ENCODE measurements around the gene REV1.
"Not testable (repeated sequence)": the region's sequence is repeated elsewhere in the genome, so short reads cannot be mapped to it uniquely, and the experiment has no call there.

REV1 gene

DNA sequence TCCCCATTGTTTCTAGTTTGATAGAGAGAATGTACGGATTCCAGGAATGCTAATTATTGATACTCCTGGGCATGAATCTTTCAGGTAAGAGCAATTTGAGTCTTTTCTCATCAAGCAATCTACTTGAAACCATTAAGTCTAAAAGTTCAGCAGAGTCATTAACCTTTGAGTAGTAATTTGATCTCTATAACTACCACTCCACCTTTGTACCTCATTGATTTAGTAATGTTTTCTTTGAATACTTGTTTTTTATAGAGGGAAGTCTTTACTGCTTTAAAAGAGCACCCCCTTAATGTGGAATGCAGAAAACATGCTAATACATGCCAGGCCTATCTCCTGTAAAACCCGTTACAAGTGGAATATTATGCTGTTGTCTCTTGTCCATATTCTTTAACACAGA lies 107.7 kb downstream of the REV1 start:
- no peak overlapping the region for H3K4me3 ChIP-seq (ENCODE audit: control insufficient read depth in 1 of 7, extremely low read depth in 1 of 7, insufficient read depth in 4 of 7, low read depth in 2 of 7, low read length in 6 of 7)
- H3K27me3 ChIP-seq (replicated peaks in 2 of 5; ENCODE audit: control insufficient read depth in 4 of 5, insufficient read depth in 5 of 5, low read length in 4 of 5) = no peaks in the 10 kb centered on the region
- POLR2A ChIA-PET = interaction anchor here (0.6 kb wide), 1 partner anchor 37 kb away, joined by 3 read pairs; no protein-coding TSS in a partner anchor
- peaks cover 24 to 76% (median 54%) of the 10 kb centered on the region in 4 experiments for H3K36me3 ChIP-seq (ENCODE audit: control insufficient read depth in 4 of 4, insufficient read depth in 4 of 4, low read length in 3 of 4)
- 100% methylated on average over 1 of the region's 2 CpGs for WGBS (ENCODE audit: insufficient coverage)
- CTCF ChIA-PET = no interaction called here
- no peaks in the 10 kb centered on the region for H3K4me1 ChIP-seq (ENCODE audit: control extremely low read depth in 1 of 4, control insufficient read depth in 4 of 4, insufficient read depth in 4 of 4, low read length in 3 of 4)
- H3K9me3 ChIP-seq (ENCODE audit: control extremely low read depth in 1 of 5, control insufficient read depth in 4 of 5, insufficient read depth in 2 of 5, low read depth in 1 of 5, low read length in 4 of 5) = peaks cover 0 to 19% (median 8%) of the 10 kb centered on the region in 5 experiments
- no peak for DNase-seq
- no peak overlapping the region for H3K27ac ChIP-seq (ENCODE audit: insufficient read depth in 1 of 2, low read depth in 1 of 2, low read length in 2 of 2, poor library complexity in 1 of 2, severe bottlenecking in 2 of 2)

DNA sequence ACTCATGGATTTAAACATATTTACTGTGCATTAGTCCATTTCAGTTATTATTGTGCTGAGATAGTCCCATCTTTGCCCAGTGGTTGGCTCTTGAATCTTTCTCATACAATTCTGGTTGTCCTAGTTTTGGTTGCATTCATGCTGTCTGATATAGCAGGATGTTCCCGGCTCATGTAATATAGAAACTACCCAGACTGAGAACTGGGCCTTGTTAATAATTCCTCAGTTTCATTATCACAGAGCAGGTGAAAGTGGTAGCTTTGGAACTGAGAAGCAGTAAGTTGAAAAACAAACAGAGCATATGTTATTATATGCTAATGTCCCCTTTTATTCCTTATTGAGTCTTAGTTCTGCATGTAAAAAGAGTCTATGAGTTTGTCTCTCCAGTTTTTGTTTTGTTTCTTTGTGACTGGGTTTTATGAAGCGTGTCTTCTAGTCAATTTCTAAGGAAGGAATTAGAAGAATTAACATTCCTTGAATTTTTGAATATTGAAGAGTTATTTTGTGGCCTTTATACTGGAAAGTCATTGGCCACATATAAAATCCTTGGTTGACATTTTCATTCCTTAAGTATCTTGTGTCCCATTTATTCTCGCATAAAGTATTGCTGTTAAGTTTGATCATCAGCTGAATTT lies 109.3 kb downstream of the REV1 start:
- H3K27me3 ChIP-seq (replicated peaks in 2 of 5; ENCODE audit: control insufficient read depth in 4 of 5, insufficient read depth in 5 of 5, low read length in 4 of 5) = no peaks in the 10 kb centered on the region
- CTCF ChIA-PET = no interaction called here
- H3K4me3 ChIP-seq (ENCODE audit: control insufficient read depth in 1 of 7, extremely low read depth in 1 of 7, insufficient read depth in 4 of 7, low read depth in 2 of 7, low read length in 6 of 7) = no peak overlapping the region
- WGBS (ENCODE audit: insufficient coverage) = 83% methylated on average over 2 of the region's 3 CpGs
- H3K4me1 ChIP-seq (ENCODE audit: control extremely low read depth in 1 of 4, control insufficient read depth in 4 of 4, insufficient read depth in 4 of 4, low read length in 3 of 4) = no peaks in the 10 kb centered on the region
- DNase-seq = no peak
- H3K27ac ChIP-seq (ENCODE audit: insufficient read depth in 1 of 2, low read depth in 1 of 2, low read length in 2 of 2, poor library complexity in 1 of 2, severe bottlenecking in 2 of 2) = no peak overlapping the region
- POLR2A ChIA-PET = no interaction called here
- H3K36me3 ChIP-seq (ENCODE audit: control insufficient read depth in 4 of 4, insufficient read depth in 4 of 4, low read length in 3 of 4) = peaks cover 24 to 82% (median 63%) of the 10 kb centered on the region in 4 experiments
- peaks cover 0 to 19% (median 8%) of the 10 kb centered on the region in 5 experiments for H3K9me3 ChIP-seq (ENCODE audit: control extremely low read depth in 1 of 5, control insufficient read depth in 4 of 5, insufficient read depth in 2 of 5, low read depth in 1 of 5, low read length in 4 of 5)

DNA sequence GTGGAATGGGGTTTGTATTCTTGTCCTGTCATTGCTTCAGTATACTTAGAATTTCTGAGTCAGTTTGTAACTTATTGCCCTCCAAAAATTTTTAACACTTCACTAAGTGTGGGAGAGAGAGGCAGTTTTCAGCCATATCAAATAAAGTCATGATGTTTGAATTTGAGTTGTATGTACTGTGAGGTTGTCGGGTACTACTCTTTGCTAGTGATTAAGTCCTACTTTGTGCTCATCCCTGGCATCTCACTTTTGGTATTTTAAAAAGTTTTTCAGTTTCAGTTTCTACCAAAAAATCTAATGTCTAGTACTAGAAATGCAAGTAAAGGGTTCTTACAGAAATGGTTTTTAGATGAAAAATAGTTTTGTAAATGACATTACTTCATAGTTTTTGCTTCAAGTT lies 111.9 kb downstream of the REV1 start:
- Histone ChIP-seq H3K4me3 (ENCODE audit: control insufficient read depth in 1 of 7, extremely low read depth in 1 of 7, insufficient read depth in 4 of 7, low read depth in 2 of 7, low read length in 6 of 7) (no peak overlapping the region), H3K36me3 (ENCODE audit: control insufficient read depth in 4 of 4, insufficient read depth in 4 of 4, low read length in 3 of 4) (peaks cover 30 to 91% (median 59%) of the 10 kb centered on the region in 4 experiments), H3K27ac (ENCODE audit: insufficient read depth in 1 of 2, low read depth in 1 of 2, low read length in 2 of 2, poor library complexity in 1 of 2, severe bottlenecking in 2 of 2) (no peak overlapping the region), H3K27me3 (replicated peaks in 2 of 5; ENCODE audit: control insufficient read depth in 4 of 5, insufficient read depth in 5 of 5, low read length in 4 of 5) (no peaks in the 10 kb centered on the region), H3K4me1 (ENCODE audit: control extremely low read depth in 1 of 4, control insufficient read depth in 4 of 4, insufficient read depth in 4 of 4, low read length in 3 of 4) (no peaks in the 10 kb centered on the region), H3K9me3 (ENCODE audit: control extremely low read depth in 1 of 5, control insufficient read depth in 4 of 5, insufficient read depth in 2 of 5, low read depth in 1 of 5, low read length in 4 of 5) (peaks cover under 1 to 24% (median 3%) of the 10 kb centered on the region in 5 experiments)
- WGBS (ENCODE audit: insufficient coverage) = 100% methylated on average over 1 of the region's 1 CpG
- POLR2A ChIA-PET = no interaction called here
- CTCF ChIA-PET = no interaction called here
- no peak for DNase-seq

DNA sequence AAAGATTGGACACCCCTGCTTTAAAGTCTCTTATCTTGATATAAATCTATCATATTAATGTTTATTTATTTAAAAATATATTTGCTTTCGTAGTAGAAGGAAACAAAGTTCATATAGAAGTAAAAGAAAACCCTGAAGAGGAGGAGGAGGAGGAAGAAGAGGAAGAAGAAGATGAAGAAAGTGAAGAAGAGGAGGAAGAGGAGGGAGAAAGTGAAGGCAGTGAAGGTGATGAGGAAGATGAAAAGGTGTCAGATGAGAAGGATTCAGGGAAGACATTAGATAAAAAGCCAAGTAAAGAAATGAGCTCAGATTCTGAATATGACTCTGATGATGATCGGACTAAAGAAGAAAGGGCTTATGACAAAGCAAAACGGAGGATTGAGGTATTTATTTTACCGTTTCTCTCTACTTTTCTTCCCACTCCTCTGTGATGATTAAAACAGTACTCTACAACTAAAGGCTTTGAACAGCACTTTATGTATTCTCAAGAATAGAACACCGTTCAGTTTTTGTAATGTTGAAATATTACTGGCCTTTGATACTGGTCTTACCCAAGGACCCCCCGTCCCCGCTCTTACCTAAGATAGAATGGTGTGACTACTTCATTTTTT lies 113.5 kb downstream of the REV1 start:
- peaks cover 2 to 21% (median 3%) of the 10 kb centered on the region in 5 experiments for H3K9me3 ChIP-seq (ENCODE audit: control extremely low read depth in 1 of 5, control insufficient read depth in 4 of 5, insufficient read depth in 2 of 5, low read depth in 1 of 5, low read length in 4 of 5)
- ChIA-PET POLR2A (no interaction called here), CTCF (no interaction called here)
- no peak overlapping the region for H3K27ac ChIP-seq (ENCODE audit: insufficient read depth in 1 of 2, low read depth in 1 of 2, low read length in 2 of 2, poor library complexity in 1 of 2, severe bottlenecking in 2 of 2)
- 100% methylated on average over 1 of the region's 7 CpGs for WGBS (ENCODE audit: insufficient coverage)
- no peaks in the 10 kb centered on the region for H3K4me1 ChIP-seq (ENCODE audit: control extremely low read depth in 1 of 4, control insufficient read depth in 4 of 4, insufficient read depth in 4 of 4, low read length in 3 of 4)
- H3K27me3 ChIP-seq (replicated peaks in 2 of 5; ENCODE audit: control insufficient read depth in 4 of 5, insufficient read depth in 5 of 5, low read length in 4 of 5) = no peaks in the 10 kb centered on the region
- no peak for DNase-seq
- no peak overlapping the region for H3K4me3 ChIP-seq (ENCODE audit: control insufficient read depth in 1 of 7, extremely low read depth in 1 of 7, insufficient read depth in 4 of 7, low read depth in 2 of 7, low read length in 6 of 7)
- H3K36me3 ChIP-seq (ENCODE audit: control insufficient read depth in 4 of 4, insufficient read depth in 4 of 4, low read length in 3 of 4) = peaks cover 29 to 90% (median 57%) of the 10 kb centered on the region in 4 experiments

DNA sequence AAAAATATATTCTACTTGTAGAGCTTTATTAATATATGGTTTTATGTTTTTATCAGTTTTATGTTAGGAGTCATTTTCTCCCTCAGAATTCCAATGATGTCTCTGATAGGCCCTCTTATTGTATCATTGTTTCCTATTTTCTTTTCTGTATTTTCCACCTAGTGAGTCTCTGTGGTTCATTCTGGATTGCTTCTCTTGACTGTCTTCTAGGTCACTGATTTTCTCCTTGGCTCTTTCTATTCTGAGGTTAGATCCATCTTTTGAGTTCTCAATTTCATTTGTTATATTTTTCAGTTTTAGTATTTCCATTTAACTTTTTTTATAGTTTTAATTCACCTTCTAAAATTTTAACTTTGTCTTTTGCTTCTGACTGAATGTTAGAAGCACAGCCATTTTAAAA lies 115.1 kb downstream of the REV1 start:
- Histone ChIP-seq H3K36me3 (ENCODE audit: control insufficient read depth in 4 of 4, insufficient read depth in 4 of 4, low read length in 3 of 4) (peaks cover 28 to 87% (median 54%) of the 10 kb centered on the region in 4 experiments), H3K9me3 (ENCODE audit: control extremely low read depth in 1 of 5, control insufficient read depth in 4 of 5, insufficient read depth in 2 of 5, low read depth in 1 of 5, low read length in 4 of 5) (peaks cover 2 to 21% (median 3%) of the 10 kb centered on the region in 5 experiments), H3K4me3 (ENCODE audit: control insufficient read depth in 1 of 7, extremely low read depth in 1 of 7, insufficient read depth in 4 of 7, low read depth in 2 of 7, low read length in 6 of 7) (no peak overlapping the region), H3K27ac (ENCODE audit: insufficient read depth in 1 of 2, low read depth in 1 of 2, low read length in 2 of 2, poor library complexity in 1 of 2, severe bottlenecking in 2 of 2) (no peak overlapping the region), H3K27me3 (replicated peaks in 2 of 5; ENCODE audit: control insufficient read depth in 4 of 5, insufficient read depth in 5 of 5, low read length in 4 of 5) (no peaks in the 10 kb centered on the region), H3K4me1 (ENCODE audit: control extremely low read depth in 1 of 4, control insufficient read depth in 4 of 4, insufficient read depth in 4 of 4, low read length in 3 of 4) (no peaks in the 10 kb centered on the region)
- ChIA-PET CTCF (no interaction called here), POLR2A (interaction anchor here (0.7 kb wide), 1 partner anchor 71 kb away, joined by 3 read pairs; no protein-coding TSS in a partner anchor)
- peak in 1 of 3 donors; percentile 12 for DNase-seq

DNA sequence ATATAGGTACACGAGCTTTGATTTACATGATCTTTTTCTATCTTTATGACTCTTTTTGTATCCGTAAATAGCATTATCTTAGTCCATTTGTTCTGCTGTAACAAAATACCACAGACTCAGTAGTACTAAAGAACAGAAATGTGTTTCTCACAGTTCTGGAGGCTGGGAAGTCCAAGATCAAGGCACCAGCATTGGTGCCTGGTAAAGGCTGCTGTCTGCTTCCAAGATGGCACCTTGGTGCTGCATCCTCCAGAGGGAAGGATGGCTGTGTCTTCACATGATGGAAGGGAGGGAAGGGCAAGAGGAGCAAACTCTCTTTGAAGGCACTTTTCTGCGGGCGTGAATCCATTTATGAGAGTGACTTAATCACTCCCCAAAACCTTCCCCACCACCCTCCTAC lies 116.7 kb downstream of the REV1 start:
- Histone ChIP-seq H3K27ac (ENCODE audit: insufficient read depth in 1 of 2, low read depth in 1 of 2, low read length in 2 of 2, poor library complexity in 1 of 2, severe bottlenecking in 2 of 2) (no peak overlapping the region), H3K4me1 (ENCODE audit: control extremely low read depth in 1 of 4, control insufficient read depth in 4 of 4, insufficient read depth in 4 of 4, low read length in 3 of 4) (no peaks in the 10 kb centered on the region), H3K27me3 (replicated peaks in 2 of 5; ENCODE audit: control insufficient read depth in 4 of 5, insufficient read depth in 5 of 5, low read length in 4 of 5) (no peaks in the 10 kb centered on the region), H3K9me3 (ENCODE audit: control extremely low read depth in 1 of 5, control insufficient read depth in 4 of 5, insufficient read depth in 2 of 5, low read depth in 1 of 5, low read length in 4 of 5) (peaks cover 2 to 21% (median 3%) of the 10 kb centered on the region in 5 experiments), H3K4me3 (ENCODE audit: control insufficient read depth in 1 of 7, extremely low read depth in 1 of 7, insufficient read depth in 4 of 7, low read depth in 2 of 7, low read length in 6 of 7) (no peak overlapping the region), H3K36me3 (ENCODE audit: control insufficient read depth in 4 of 4, insufficient read depth in 4 of 4, low read length in 3 of 4) (peaks cover 26 to 90% (median 53%) of the 10 kb centered on the region in 4 experiments)
- CTCF ChIA-PET = interaction anchor here (0.9 kb wide), 1 partner anchor 11 kb away, joined by 3 read pairs; no protein-coding TSS in a partner anchor
- POLR2A ChIA-PET = no interaction called here
- 100% methylated on average over 1 of the region's 4 CpGs for WGBS (ENCODE audit: insufficient coverage)
- no peak for DNase-seq

DNA sequence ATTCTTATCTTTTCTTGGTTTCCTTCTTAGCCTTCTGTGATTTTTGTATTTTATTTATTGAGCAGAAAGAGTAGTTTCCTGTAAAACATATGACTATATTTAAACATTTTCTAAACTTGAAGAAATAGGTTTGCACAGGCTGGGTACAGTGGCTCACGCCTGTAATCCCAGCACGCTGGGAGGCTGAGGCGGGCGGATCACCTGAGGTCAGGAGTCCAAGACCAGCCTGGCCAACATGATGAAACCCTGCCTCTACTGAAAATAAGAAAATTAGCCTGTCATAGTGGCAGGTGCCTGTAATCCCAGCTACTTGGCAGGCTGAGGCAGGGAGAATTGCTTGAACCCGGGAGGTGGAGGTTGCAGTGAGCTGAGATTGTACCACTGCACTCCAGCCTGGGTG lies 121.0 kb downstream of the REV1 start:
- Histone ChIP-seq H3K36me3 (ENCODE audit: control insufficient read depth in 4 of 4, insufficient read depth in 4 of 4, low read length in 3 of 4) (peaks cover 30 to 91% (median 56%) of the 10 kb centered on the region in 4 experiments), H3K9me3 (ENCODE audit: control extremely low read depth in 1 of 5, control insufficient read depth in 4 of 5, insufficient read depth in 2 of 5, low read depth in 1 of 5, low read length in 4 of 5) (peaks cover 2 to 13% (median 3%) of the 10 kb centered on the region in 5 experiments)
- CTCF ChIA-PET; POLR2A ChIA-PET; H3K4me1 ChIP-seq (ENCODE audit: control extremely low read depth in 1 of 4, control insufficient read depth in 4 of 4, insufficient read depth in 4 of 4, low read length in 3 of 4); DNase-seq; H3K27me3 ChIP-seq (replicated peaks in 2 of 5; ENCODE audit: control insufficient read depth in 4 of 5, insufficient read depth in 5 of 5, low read length in 4 of 5); H3K4me3 ChIP-seq (ENCODE audit: control insufficient read depth in 1 of 7, extremely low read depth in 1 of 7, insufficient read depth in 4 of 7, low read depth in 2 of 7, low read length in 6 of 7); H3K27ac ChIP-seq (ENCODE audit: insufficient read depth in 1 of 2, low read depth in 1 of 2, low read length in 2 of 2, poor library complexity in 1 of 2, severe bottlenecking in 2 of 2): not testable (repeated sequence)
- WGBS (ENCODE audit: insufficient coverage) = 93% methylated on average over 3 of the region's 5 CpGs

Data from common myeloid progenitor, CD34-positive (primary cell).